Ecto neural progenitor cell (in vitro differentiated cells): Measurements from ENCODE around the gene MT1H.
"Not testable (repeated sequence)": the region's sequence is repeated elsewhere in the genome, so short reads cannot be mapped to it uniquely, and the experiment has no call there.

Source experiments
- DNase-seq: peaks from one replicate; pipeline ENCODE4 v3.0.0-alpha.2; 2018; ENCODE audit warnings: low spot score

Gene MT1H

GRCh38 chr16:56669005-56669839, at the start of gene MT1H:
Gene MT1H, plus strand, starts transcription at chr16:56669814. Its CDS starts 71 bp downstream, at chr16:56669885.
- no peak for DNase-seq

DNA sequence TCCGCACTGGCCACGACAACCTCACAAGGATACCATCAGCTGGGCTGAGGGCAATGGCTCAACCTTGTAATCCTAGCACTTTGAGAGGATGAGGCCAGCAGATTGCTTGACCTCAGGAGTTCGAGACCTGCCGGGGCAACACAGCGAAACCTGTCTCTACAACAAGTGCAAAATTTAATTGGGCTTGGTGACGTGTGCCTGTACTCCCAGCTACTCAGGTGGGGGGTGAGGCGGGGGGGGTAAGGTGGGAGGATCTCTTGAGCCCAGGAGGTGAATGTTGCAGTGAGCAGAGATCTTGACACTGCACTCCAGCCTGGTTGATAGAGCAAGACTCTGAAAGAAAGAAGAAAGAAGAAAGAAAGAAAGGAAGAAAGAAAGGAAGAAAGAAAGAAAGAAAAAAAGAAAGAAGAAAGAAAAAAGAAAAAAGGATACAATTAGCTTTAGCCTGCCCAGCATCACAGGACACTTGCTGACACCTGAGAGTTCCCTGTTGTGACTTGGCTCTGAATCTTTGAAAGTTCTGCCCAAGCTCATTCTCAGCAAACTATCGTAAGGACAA, 49.2 kb upstream of the MT1H start:
- no peak for DNase-seq

DNA sequence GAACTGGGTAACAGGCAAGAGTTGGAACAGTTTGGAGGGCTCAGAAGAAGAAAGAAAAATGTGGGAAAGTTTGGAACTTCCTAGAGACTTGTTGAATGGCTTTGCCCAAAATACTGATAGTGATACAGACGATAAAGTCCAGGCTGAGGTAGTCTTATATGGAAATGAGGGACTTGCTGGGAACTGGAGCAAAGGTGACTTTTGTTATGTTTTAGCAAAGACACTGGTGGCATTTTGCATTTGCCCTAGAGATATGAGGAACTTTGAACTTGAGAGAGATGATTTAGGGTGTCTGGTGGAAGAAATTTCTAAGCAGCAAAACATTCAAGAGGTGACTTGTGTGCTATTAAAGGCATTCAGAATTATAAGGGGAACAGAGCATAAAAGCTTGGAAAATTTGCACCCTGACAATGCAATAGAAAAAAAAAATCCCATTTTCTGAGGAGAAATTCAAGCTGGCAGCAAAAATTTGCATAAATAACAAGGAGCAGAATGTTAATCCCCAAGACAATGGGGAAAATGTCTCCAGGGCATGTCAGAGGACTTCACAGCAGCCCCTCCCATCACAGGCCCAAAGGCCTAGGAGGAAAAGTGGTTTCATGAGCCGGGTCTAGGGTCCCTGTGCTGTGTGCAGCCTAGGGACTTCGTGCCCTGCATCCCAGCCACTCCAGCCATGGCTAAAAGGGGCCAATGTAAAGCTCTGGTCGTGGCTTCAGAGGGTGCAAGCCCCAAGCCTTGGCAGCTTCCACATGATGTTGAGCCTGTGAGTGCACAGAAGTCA, 47.8 kb upstream of the MT1H start:
- not testable (repeated sequence) for DNase-seq

DNA sequence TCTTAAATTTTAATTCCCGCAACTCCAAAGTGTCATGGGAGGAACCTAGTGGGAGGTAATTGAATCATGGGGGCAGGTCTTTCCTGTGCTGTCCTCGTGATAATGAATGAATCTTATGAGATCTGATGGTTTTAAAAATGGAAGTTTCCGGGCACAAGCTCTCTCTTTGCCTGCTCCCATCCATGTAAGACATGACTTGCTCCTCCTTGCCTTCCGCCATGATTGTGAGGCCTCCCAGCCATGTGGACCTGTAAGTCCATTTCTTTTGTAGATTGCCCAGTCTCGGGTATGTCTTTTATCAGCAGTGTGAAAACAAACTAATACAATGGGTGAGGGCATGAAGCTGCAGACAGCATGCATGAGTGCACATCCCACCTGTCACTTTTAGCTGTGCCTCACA, 46.4 kb upstream of the MT1H start:
- not testable (repeated sequence) for DNase-seq

DNA sequence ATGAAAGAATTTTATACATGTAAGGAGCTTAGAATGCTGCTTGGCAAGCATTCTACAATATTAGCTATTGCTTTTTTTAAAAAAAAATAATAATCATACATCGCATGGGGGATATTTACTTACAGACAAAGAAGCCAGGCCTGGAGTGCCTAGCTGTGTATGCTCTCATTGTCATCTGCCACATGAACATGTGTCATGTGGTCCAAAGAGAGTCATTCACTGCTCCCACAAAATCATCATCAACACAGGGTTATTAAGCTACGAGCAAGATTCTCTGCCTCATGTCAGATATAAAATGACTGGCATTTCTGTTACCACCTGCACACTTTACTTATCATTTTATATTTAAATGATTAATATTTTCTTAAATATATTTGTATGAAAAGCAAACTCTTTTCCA, 46.0 kb upstream of the MT1H start:
- DNase-seq = no peak

- no peak for DNase-seq
Observed at GRCh38 chr16:56625140-56625942, 44.3 kb upstream of the MT1H start, which contains the start of gene MT1E. Gene MT1E, plus strand, starts transcription at chr16:56625781. Its CDS starts 71 bp downstream, at chr16:56625852.

DNA sequence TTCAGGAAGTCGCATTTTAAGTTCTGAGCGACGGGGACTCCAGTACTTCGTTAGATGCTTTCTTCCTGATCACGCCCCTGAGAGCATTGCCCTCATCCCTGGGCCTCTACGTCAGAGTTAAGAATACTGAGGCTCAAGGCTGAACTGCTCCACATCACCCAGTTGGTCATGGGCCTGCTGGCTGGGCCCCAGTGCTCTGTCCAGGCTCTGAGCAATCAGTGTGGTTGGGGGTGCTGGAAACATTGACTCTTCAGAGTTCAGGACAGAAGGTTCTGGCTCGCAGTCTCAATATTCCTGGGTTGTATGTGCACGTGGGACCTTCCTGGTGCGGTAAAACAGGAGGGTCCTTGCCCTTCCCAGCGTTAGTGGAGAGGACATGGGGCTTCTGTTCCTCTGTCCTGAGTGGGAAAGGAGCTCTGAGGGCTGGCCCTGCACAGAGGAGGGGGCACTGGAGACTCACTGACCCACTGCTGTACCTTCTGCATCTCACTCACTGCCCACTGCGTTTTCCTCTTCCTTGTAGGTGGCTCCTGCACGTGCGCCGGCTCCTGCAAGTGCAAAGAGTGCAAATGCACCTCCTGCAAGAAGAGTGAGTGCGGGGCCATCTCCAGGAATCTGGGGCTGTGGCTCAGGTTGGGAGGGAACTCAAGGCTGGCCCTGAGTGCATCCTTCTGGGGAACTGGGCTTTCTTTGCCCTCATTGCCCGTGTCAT, 43.5 kb upstream of the MT1H start:
- DNase-seq = no peak

DNA sequence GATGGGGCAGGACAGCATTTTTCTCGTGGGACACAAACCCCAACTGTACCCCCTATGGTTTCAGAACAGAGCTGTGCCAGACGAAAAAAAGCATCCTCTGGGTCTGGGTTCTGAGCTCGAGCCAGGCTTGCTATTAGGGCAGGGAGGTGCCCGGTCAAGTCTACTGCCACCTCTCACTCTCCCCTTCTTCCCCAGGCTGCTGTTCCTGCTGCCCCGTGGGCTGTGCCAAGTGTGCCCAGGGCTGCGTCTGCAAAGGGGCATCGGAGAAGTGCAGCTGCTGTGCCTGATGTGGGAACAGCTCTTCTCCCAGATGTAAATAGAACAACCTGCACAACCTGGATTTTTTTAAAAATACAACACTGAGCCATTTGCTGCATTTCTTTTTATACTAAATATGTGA, 42.9 kb upstream of the MT1H start:
- no peak for DNase-seq

DNA sequence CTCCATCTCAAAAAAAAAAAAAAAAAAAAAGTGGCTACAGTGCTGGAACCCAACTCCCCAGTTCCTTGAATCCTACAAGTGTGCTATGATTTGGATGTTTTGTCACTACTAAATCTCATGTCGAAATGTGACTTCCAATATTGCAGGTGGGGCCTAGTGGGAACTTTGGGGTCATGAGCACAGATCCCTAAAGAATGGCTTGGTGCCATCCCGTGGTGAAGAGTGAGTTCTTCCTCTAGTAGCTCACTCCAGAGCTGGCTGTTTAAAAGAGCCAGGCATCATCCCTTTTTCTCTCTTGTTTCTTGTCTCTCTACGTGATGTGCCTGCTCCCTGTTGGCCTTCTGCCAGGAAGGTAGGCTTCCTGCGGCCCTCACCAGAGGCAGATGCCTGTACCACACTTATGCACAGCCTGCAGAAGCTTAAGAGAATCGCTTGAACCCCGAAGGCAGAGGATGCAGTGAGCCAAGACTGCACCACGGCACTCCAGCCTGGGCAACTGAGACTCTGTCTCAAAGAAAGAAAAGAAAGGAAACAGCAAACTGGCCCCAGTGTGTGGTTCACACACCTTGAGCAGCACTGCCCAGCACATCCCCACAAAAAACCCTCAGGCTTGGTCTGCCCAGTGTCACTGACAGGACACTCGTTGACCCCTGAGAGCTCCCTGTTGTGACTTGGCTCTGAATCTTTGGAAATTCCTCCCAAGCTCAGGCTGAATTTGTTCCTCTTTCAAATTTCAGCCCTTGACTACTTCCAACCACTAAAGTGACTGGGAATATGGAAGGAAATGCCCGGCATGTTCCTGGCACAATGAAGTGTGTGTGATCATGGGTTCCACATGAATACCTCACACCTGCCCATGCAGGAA, 40.9 kb upstream of the MT1H start:
- DNase-seq = no peak

DNA sequence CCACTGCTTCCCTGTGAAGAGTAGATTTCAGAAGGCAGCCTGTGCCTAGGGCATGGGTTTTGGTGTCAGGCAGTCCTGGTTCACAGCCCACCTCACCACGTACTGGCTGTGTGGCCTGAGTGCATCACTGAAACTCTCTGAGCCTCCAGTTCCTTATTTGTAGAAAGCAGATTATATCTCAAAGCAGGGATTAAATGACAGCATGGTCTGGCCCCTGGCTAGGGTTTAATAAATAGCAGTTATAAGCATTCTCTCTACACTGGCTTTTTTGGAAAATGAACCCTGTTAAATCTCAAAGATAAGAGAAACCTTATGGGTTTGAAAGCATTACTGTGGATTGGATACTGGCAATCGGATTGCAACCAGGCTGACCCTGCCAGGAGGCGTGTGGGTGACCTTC, 40.1 kb upstream of the MT1H start:
- no peak for DNase-seq

DNA sequence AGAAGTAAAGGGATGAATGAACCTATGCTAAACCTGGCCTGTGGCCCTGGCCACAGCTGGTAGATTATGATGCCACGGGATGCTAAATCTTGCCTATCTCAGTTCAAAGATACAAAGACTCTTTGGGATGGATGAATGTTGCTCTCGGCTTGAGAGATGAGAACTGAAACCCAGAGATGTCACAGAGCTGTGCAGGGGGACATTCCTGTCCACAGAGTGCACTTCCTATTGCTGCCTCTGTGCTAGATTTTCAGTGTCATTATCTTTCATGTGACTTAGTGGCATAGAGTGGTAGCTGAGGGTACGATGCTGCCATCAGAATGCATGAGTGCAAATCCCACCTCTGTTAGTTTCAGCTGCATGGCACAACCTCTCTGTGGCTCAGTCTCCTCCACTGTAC, 39.5 kb upstream of the MT1H start:
- DNase-seq = no peak

- DNase-seq = no peak
Observed at GRCh38 chr16:56631197-56631596, 38.4 kb upstream of the MT1H start.

DNA sequence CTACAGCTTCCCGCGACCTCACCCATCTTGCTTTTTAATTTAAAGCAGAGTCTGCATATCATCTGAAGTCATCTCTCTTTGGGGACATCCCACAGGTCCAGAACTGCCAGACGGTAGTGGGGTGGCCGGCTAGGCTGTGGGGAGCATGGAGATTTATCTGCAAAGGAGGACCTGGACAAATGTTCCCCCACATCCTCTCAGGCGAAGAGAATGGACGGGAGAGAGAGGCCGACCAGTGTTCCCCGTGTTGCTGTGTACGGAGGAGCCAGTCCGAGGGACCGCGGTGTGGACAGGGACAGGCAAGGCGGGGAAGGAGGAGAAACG, 37.8 kb upstream of the MT1H start:
- no peak for DNase-seq

DNA sequence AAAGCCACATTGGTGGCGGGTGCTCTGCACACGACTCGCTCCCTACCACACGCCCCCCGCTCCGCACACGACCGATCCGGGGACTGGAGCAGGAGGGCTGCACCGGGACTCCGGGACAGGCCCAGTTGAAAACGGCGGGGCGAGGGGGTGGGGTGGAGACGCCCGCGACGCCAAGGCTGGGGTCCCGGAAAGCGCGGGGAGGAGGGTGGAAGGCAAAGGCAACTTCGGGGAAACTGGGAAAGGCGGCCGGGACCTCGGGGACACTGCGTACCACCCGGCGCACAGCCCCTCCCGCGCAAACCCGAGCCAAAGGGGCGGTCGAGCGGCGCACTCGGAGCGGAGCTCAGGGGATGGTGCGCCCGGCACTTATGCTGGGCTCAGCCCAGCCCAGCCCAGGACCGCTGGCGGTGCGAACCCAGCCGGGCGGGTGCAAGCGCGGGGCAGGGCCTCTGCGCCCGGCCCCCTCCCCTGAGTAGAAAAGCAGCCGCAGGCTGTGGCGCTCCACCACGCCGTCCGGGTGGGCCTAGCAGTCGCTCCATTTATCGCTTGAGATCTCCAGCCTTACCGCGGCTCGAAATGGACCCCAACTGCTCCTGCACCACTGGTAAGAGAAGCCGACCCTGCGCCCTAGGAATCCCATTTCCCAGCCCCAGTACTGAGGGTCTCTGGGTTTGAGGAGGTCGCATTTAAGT, 37.3 kb upstream of the MT1H start, which contains the start of gene MT1M:
Gene MT1M (plus strand): TSS at position 504 of the 692 bp plus-strand sequence. CDS start 73 bp downstream, at position 577.
- peak; percentile 55 for DNase-seq

DNA sequence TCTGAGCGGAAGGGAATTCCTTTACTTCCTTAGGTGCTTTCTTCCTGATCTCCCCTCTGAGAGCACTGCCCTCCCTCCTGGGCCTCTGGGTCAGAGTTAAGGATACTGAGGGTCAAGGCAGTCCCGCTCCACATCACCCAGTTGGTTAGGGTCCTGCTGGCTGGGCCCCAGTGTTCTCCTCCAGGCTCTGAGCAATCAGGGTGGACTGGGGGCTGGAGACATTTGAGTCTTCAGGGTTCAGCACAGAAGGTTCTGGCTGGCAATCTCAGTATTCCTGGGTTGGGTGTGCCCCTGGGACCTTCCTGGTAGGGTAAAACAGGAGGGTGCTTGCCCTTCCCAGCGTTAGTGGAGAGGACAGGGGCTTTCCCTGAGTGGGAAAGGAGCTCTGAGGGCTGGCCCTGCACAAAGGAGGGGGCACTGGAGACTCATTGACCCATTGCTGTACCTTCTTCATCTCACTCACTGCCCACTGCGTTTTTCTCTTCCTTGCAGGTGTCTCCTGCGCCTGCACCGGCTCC, 36.7 kb upstream of the MT1H start:
- peak; percentile 44 for DNase-seq

- peak; percentile 36 for DNase-seq
Observed at GRCh38 chr16:56633535-56633934, 36.1 kb upstream of the MT1H start.

DNA sequence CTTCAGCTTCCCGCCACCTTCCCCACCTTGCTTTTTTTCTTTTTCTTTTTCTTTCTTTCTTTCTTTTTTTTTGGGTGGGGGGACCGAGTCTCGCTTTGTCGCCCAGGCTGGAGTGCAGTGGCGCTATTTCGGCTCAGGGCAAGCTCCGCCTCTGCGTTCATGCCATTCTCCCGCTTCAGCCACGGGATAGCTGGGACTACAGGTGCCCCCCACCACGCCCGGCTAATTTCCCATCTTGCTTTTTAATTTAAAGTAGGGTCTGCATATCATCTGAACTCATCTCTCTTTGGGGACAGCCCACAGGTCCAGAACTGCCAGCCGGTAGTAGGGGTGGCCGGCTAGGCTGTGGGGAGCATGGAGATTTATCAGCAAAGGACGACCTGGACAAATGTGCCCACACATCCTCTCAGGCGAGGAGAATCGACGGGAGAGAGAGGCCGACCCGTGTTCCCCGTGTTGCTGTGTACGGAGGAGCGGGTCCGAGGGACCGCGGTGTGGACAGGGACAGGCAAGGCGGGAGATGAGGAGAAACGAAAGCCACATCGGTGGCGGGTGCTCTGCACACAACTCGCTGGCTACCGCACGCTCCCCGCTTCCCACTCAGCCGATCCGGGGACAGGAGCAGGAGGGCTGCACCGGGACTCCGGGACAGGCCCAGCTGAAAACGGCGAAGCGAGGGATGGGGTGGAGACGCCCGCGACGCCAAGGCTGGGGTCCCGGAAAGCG, 34.7 kb upstream of the MT1H start:
- DNase-seq = no peak

- DNase-seq = no peak
Observed at GRCh38 chr16:56635441-56635967, 34.1 kb upstream of the MT1H start.
